Measurements from ENCODE around the gene ABCC12. TPM values are rescaled to one million over a fixed set of nuclear protein-coding genes. Genes with fewer than 3 reads are reported as not detected.

The ABCC12 gene
- polyA plus RNA-seq, 1 experiment = not detected

DNA sequence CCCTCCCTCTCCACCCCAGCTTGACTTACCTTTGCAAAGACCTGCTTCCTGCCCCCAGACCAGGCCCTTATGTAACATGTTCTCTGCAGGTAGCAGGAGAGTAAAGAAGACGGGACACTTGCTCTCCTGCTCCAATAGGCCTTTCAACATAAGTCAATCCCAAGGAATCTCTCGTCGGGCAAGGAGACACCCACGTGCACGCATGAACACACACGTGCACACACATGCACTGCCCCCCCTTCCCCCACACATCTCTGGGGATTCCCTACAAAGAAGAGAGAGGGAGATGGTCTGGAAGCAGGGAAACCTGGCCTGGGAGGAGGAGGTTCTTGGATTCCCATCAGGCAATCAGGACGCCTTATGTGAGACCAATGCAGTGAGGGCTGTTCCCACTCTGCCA, 41.4 kb downstream of the ABCC12 start:
- POLR2A ChIA-PET = no interaction called here
- DNase-seq (ENCODE audit: low read depth) = no peak
- CTCF ChIA-PET = interaction anchor here (0.5 to 1.9 kb wide), 4 partner anchors 9 to 1094 kb away, joined by 3 to 8 read pairs (median 4); no protein-coding TSS in a partner anchor
- no peaks in the 10 kb centered on the region for H3K36me3 ChIP-seq (ENCODE audit: control insufficient read depth, insufficient read depth, low read length)
- peaks cover 4% of the 10 kb centered on the region for H3K27me3 ChIP-seq (ENCODE audit: control insufficient read depth, insufficient read depth, low read length)
- TF ChIP-seq, protein P1, sequence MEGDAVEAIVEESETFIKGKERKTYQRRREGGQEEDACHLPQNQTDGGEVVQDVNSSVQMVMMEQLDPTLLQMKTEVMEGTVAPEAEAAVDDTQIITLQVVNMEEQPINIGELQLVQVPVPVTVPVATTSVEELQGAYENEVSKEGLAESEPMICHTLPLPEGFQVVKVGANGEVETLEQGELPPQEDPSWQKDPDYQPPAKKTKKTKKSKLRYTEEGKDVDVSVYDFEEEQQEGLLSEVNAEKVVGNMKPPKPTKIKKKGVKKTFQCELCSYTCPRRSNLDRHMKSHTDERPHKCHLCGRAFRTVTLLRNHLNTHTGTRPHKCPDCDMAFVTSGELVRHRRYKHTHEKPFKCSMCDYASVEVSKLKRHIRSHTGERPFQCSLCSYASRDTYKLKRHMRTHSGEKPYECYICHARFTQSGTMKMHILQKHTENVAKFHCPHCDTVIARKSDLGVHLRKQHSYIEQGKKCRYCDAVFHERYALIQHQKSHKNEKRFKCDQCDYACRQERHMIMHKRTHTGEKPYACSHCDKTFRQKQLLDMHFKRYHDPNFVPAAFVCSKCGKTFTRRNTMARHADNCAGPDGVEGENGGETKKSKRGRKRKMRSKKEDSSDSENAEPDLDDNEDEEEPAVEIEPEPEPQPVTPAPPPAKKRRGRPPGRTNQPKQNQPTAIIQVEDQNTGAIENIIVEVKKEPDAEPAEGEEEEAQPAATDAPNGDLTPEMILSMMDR (IDR thresholded peaks at IDR 0.05; ENCODE audit: insufficient read depth, low read depth, low read length) = no peak
- H3K4me3 ChIP-seq (ENCODE audit: low read depth, low read length) = no peak overlapping the region

- POLR2A ChIA-PET = no interaction called here
- CTCF ChIA-PET = interaction anchor here (0.9 to 1.7 kb wide), 3 partner anchors 10 to 18 kb away, joined by 3 to 8 read pairs (median 4); no protein-coding TSS in a partner anchor
- Histone ChIP-seq H3K27me3 (ENCODE audit: control insufficient read depth, insufficient read depth, low read length) (peaks cover 9% of the 10 kb centered on the region), H3K36me3 (ENCODE audit: control insufficient read depth, insufficient read depth, low read length) (no peaks in the 10 kb centered on the region), H3K4me3 (ENCODE audit: low read depth, low read length) (no peak overlapping the region)
- no peak for DNase-seq (ENCODE audit: low read depth)
- TF ChIP-seq, protein P1 (IDR thresholded peaks at IDR 0.05; ENCODE audit: insufficient read depth, low read depth, low read length) = no peak
Measured at GRCh38 chr16:48113471-48113870, 42.3 kb downstream of the ABCC12 start.

DNA sequence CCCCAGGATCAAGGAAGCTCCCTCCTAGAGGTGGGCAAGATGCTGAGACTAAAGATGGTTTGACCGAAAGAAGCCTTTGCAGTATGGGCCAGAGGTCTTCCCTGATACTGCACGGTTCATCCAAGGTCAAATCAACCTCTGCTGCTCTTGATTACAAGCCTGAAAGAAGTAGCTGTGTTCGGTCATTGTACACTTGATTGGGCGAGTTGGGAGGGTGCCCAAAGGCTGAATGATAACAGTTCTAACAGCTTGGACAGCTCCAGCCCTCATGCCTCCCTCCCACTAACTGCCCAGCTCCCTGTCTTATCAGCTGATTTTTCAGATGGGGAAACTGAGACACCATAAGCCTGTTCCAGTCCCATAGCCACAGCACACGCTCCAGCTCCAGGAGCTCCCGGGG, 42.8 kb downstream of the ABCC12 start:
- Histone ChIP-seq H3K36me3 (ENCODE audit: control insufficient read depth, insufficient read depth, low read length) (no peaks in the 10 kb centered on the region), H3K27me3 (ENCODE audit: control insufficient read depth, insufficient read depth, low read length) (peaks cover 9% of the 10 kb centered on the region), H3K4me3 (ENCODE audit: low read depth, low read length) (no peak overlapping the region)
- ChIA-PET CTCF (interaction anchor here (1.0 to 1.7 kb wide), 3 partner anchors 10 to 971 kb away, joined by 4 to 8 read pairs (median 4); no protein-coding TSS in a partner anchor), POLR2A (no interaction called here)
- TF ChIP-seq, protein P1 (IDR thresholded peaks at IDR 0.05; ENCODE audit: insufficient read depth, low read depth, low read length) = no peak
- no peak for DNase-seq (ENCODE audit: low read depth)

- TF ChIP-seq, protein P1 (IDR thresholded peaks at IDR 0.05; ENCODE audit: insufficient read depth, low read depth, low read length) = no peak
- no peak for DNase-seq (ENCODE audit: low read depth)
- Histone ChIP-seq H3K36me3 (ENCODE audit: control insufficient read depth, insufficient read depth, low read length) (no peaks in the 10 kb centered on the region), H3K4me3 (ENCODE audit: low read depth, low read length) (no peak overlapping the region), H3K27me3 (ENCODE audit: control insufficient read depth, insufficient read depth, low read length) (peaks cover 9% of the 10 kb centered on the region)
- ChIA-PET CTCF (interaction anchor here (1.0 to 1.7 kb wide), 3 partner anchors 10 to 971 kb away, joined by 4 to 8 read pairs (median 4); no protein-coding TSS in a partner anchor), POLR2A (no interaction called here)
Measured at GRCh38 chr16:48112600-48112999, 43.2 kb downstream of the ABCC12 start.

- H3K36me3 ChIP-seq (ENCODE audit: control insufficient read depth, insufficient read depth, low read length) = no peaks in the 10 kb centered on the region
- CTCF ChIA-PET = no interaction called here
- peaks cover 11% of the 10 kb centered on the region for H3K27me3 ChIP-seq (ENCODE audit: control insufficient read depth, insufficient read depth, low read length)
Measured at GRCh38 chr16:48110982-48111381, 44.8 kb downstream of the ABCC12 start.

More at GRCh38 chr16:48110982-48111381, 44.8 kb downstream of the ABCC12 start:
- TF ChIP-seq, protein P1 (IDR thresholded peaks at IDR 0.05; ENCODE audit: insufficient read depth, low read depth, low read length) = no peak
- POLR2A ChIA-PET = no interaction called here
- DNase-seq (ENCODE audit: low read depth) = no peak
- H3K4me3 ChIP-seq (ENCODE audit: low read depth, low read length) = no peak overlapping the region

All from BJ (cell line).